Fibroblast of lung (primary cell): ENCODE measurements around the gene TTC31. TPM values are rescaled to one million over a fixed set of nuclear protein-coding genes. Genes with fewer than 3 reads are reported as not detected.

Experiments
- DNase-seq, 2 donors: peaks; one replicate each; pipeline versions ENCODE4 v3.0.0 to v3.0.0-alpha.2; 2010; ENCODE audit warnings: low read depth in 2 of 2
- H2AFZ ChIP-seq: 2 replicates; pipeline ENCODE4 v1.5.1; 2012; ENCODE audit warnings: low read length, control low read depth, inconsistent platforms
- H3K27ac ChIP-seq: 2 replicates; pipeline ENCODE4 v1.5.1; 2011; ENCODE audit warnings: low read length, control low read depth; ENCODE audit not compliant: insufficient read depth
- H3K27me3 ChIP-seq: 2 replicates; pipeline ENCODE4 v1.5.1; 2011; ENCODE audit warnings: mild to moderate bottlenecking, low read length; ENCODE audit not compliant: control insufficient read depth, insufficient read depth
- H3K36me3 ChIP-seq: 2 replicates; pipeline ENCODE4 v1.5.1; 2011; ENCODE audit warnings: low read length; ENCODE audit not compliant: control insufficient read depth, insufficient read depth
- H3K4me1 ChIP-seq: 2 replicates; pipeline ENCODE4 v1.5.1; 2011; ENCODE audit warnings: low read length; ENCODE audit not compliant: control insufficient read depth, insufficient read depth; ENCODE audit errors: extremely low read depth
- H3K4me2 ChIP-seq: 2 replicates; pipeline ENCODE4 v1.5.1; 2011; ENCODE audit warnings: low read length, control low read depth; ENCODE audit not compliant: insufficient read depth; ENCODE audit errors: extremely low read depth
- H3K4me3 ChIP-seq, 4 experiments: fragments of 200-600 bp in 1 of 4; sonication (generic) in 1 of 4; replicated peaks in 1 of 4; 2 replicates each; pipeline ENCODE4 v1.5.1; 2011 to 2016; ENCODE audit warnings: low read length in 4 of 4, low read depth in 3 of 4, mild to moderate bottlenecking in 3 of 4, control low read depth in 2 of 4, inconsistent platforms in 1 of 4, mixed read lengths in 1 of 4; ENCODE audit not compliant: insufficient read depth in 1 of 4; ENCODE audit errors: control extremely low read depth in 1 of 4
- H3K79me2 ChIP-seq: 2 replicates; pipeline ENCODE4 v1.5.1; 2012; ENCODE audit warnings: mild to moderate bottlenecking, low read length, inconsistent platforms; ENCODE audit not compliant: control insufficient read depth, insufficient read depth
- H3K9ac ChIP-seq: 2 replicates; pipeline ENCODE4 v1.5.1; 2011; ENCODE audit warnings: mild to moderate bottlenecking, low read length, control low read depth; ENCODE audit not compliant: insufficient read depth
- H3K9me3 ChIP-seq: 2 replicates; pipeline ENCODE4 v1.5.1; 2012; ENCODE audit warnings: low read depth, low read length; ENCODE audit not compliant: control insufficient read depth, insufficient read depth
- H4K20me1 ChIP-seq: 2 replicates; pipeline ENCODE4 v1.5.1; 2011; ENCODE audit warnings: low read length; ENCODE audit not compliant: control insufficient read depth, insufficient read depth; ENCODE audit errors: extremely low read depth
- CTCF ChIP-seq, 2 donors: IDR thresholded peaks in 1 of 2; conservative IDR thresholded peaks in 1 of 2; 1 replicate in 1 of 2; 2 replicates in 1 of 2; pipeline ENCODE4 v1.5.1; 2011 to 2012; ENCODE audit warnings: low read length in 2 of 2, control low read depth in 1 of 2, inconsistent platforms in 1 of 2, low read depth in 1 of 2, mild to moderate bottlenecking in 1 of 2
- EZH2 ChIP-seq: IDR thresholded peaks from 2 replicates; pipeline ENCODE4 v1.5.1; 2012; ENCODE audit warnings: low read length, control low read depth, mild to moderate bottlenecking; ENCODE audit errors: missing control alignments
- polyA plus RNA-seq, 2 donors: library from polyadenylated mRNA; depleted of rRNA in 1 of 2; stranded (reverse) in 1 of 2; unstranded in 1 of 2; fragments of >200 nt; gene quantifications; 2 replicates each; pipeline ENCODE4 v1.2.1, GENCODE V29; 2011 to 2012; ENCODE audit warnings: missing spikeins in 1 of 2
- total RNA-seq: library from RNA; depleted of rRNA; stranded (reverse); fragments of >200 nt; gene quantifications from 2 replicates; pipeline ENCODE4 v1.2.1, GENCODE V29; 2014

The TTC31 gene
- total and polyA plus RNA-seq, 2 donors (not counting 1 experiment from before 2014, with no cell fraction given) = 10.7 to 11.8 TPM

GRCh38 chr2:74447230-74447999 is 35.5 kb upstream of the TTC31 start:
- H3K27ac ChIP-seq = no peak overlapping the region
- no peaks in the 10 kb centered on the region for H3K9me3 ChIP-seq
- no peaks in the 10 kb centered on the region for H3K4me1 ChIP-seq
- H3K36me3 ChIP-seq = no peaks in the 10 kb centered on the region
- TF ChIP-seq CTCF (conservative IDR thresholded peaks at IDR 0.05 in 1 of 2, IDR thresholded peaks at IDR 0.05 in 1 of 2; ENCODE audit: low read depth in 1 of 2, low read length in 2 of 2) (no peak), EZH2 (no peak)
- H3K27me3 ChIP-seq = no peaks in the 10 kb centered on the region
- H2AFZ ChIP-seq = no peak overlapping the region
- H3K4me3 ChIP-seq = no peak overlapping the region
- H4K20me1 ChIP-seq = no peaks in the 10 kb centered on the region
- no peak overlapping the region for H3K9ac ChIP-seq
- DNase-seq = no peak
- H3K79me2 ChIP-seq = no peaks in the 10 kb centered on the region
- H3K4me2 ChIP-seq = no peak overlapping the region

GRCh38 chr2:74448771-74449170 is 34.1 kb upstream of the TTC31 start:
- no peak for DNase-seq
- Histone ChIP-seq H3K4me3 (no peak overlapping the region), H3K27ac (no peak overlapping the region), H3K27me3 (no peaks in the 10 kb centered on the region), H3K79me2 (no peaks in the 10 kb centered on the region), H4K20me1 (no peaks in the 10 kb centered on the region), H3K9me3 (no peaks in the 10 kb centered on the region), H3K36me3 (no peaks in the 10 kb centered on the region), H3K4me2 (no peak overlapping the region), H3K4me1 (no peaks in the 10 kb centered on the region), H2AFZ (no peak overlapping the region), H3K9ac (no peak overlapping the region)
- TF ChIP-seq EZH2 (no peak), CTCF (conservative IDR thresholded peaks at IDR 0.05 in 1 of 2, IDR thresholded peaks at IDR 0.05 in 1 of 2; ENCODE audit: low read depth in 1 of 2, low read length in 2 of 2) (no peak)

- Histone ChIP-seq H3K27ac (no peak overlapping the region), H3K4me2 (no peak overlapping the region), H3K79me2 (peaks cover 2% of the 10 kb centered on the region), H3K4me3 (no peak overlapping the region), H3K9ac (no peak overlapping the region), H3K9me3 (no peaks in the 10 kb centered on the region), H4K20me1 (no peaks in the 10 kb centered on the region), H3K4me1 (peaks cover 5% of the 10 kb centered on the region), H2AFZ (no peak overlapping the region), H3K27me3 (no peaks in the 10 kb centered on the region), H3K36me3 (no peaks in the 10 kb centered on the region)
- no peak for TF ChIP-seq CTCF (conservative IDR thresholded peaks at IDR 0.05 in 1 of 2, IDR thresholded peaks at IDR 0.05 in 1 of 2; ENCODE audit: low read depth in 1 of 2, low read length in 2 of 2)
- no peak for DNase-seq
Observed at GRCh38 chr2:74450570-74451190, 32.2 kb upstream of the TTC31 start.
